Smooth muscle cell (in vitro differentiated cells): ENCODE data around the gene RIMKLA. TPM values are rescaled to one million over a fixed set of nuclear protein-coding genes. Genes with fewer than 3 reads are reported as not detected.

Source experiments
- DNase-seq: peaks from one replicate; lab custom pipeline; 2025; ENCODE audit not compliant: unreplicated experiment; lab: John Stamatoyannopoulos, UW
- H2AFZ ChIP-seq: fragments of 200-600 bp; sonication (generic); 2 replicates; pipeline ENCODE4 v1.6.0; 2016; ENCODE audit warnings: antibody characterized with exemption, low read depth, mild to moderate bottlenecking
- H3F3A ChIP-seq: fragments of 200-600 bp; sonication (generic); 2 replicates; pipeline ENCODE4 v1.6.0; 2017; ENCODE audit warnings: antibody characterized with exemption, low read depth
- H3K27ac ChIP-seq: fragments of 200-600 bp; sonication (generic); 2 replicates; pipeline ENCODE4 v1.5.1; 2016; ENCODE audit warnings: low read depth, mild to moderate bottlenecking
- H3K27me3 ChIP-seq: fragments of 200-600 bp; sonication (generic); 2 replicates; pipeline ENCODE4 v1.6.1; 2016; ENCODE audit warnings: low read depth, mild to moderate bottlenecking
- H3K36me3 ChIP-seq: fragments of 200-600 bp; sonication (generic); 2 replicates; pipeline ENCODE4 v1.5.1; 2016; ENCODE audit warnings: low read depth
- H3K4me1 ChIP-seq: fragments of 200-600 bp; sonication (generic); 2 replicates; pipeline ENCODE4 v1.5.1; 2016; ENCODE audit warnings: low read depth
- H3K4me2 ChIP-seq: fragments of 200-600 bp; sonication (generic); 2 replicates; pipeline ENCODE4 v1.6.0; 2016; ENCODE audit warnings: mild to moderate bottlenecking
- H3K4me3 ChIP-seq: fragments of 200-600 bp; sonication (generic); 2 replicates; pipeline ENCODE4 v1.5.1; 2016; ENCODE audit warnings: mild to moderate bottlenecking
- H3K79me2 ChIP-seq: fragments of 200-600 bp; sonication (generic); 2 replicates; pipeline ENCODE4 v1.6.0; 2016; ENCODE audit warnings: low read depth, mild to moderate bottlenecking
- H3K9ac ChIP-seq: fragments of 200-600 bp; sonication (generic); 2 replicates; pipeline ENCODE4 v1.6.0; 2016; ENCODE audit warnings: low read depth
- H3K9me3 ChIP-seq: fragments of 200-600 bp; sonication (generic); replicated peaks from 2 replicates; pipeline ENCODE4 v1.5.1; 2016; ENCODE audit warnings: low read depth
- H4K20me1 ChIP-seq: fragments of 200-600 bp; sonication (generic); 2 replicates; pipeline ENCODE4 v1.6.0; 2016; ENCODE audit warnings: low read depth
- CTCF ChIP-seq: fragments of 200-600 bp; sonication (generic); IDR thresholded peaks from 2 replicates; pipeline ENCODE4 v1.5.1; 2017; ENCODE audit warnings: borderline replicate concordance, mild to moderate bottlenecking, antibody characterized with exemption; ENCODE audit not compliant: insufficient read depth, poor library complexity, severe bottlenecking
- WGBS: methylation state at CpG from one replicate; pipeline ENCODE4 v1.1.7; 2016; ENCODE audit warnings: low lambda C conversion rate; 5-methylcytosine and 5-hydroxymethylcytosine counted together
- polyA plus RNA-seq: library from polyadenylated mRNA; unstranded; fragments of >200 nt; fragmentation: Nextera tagmentation; extraction: Ambion mirVana; gene quantifications from 2 replicates; pipeline ENCODE4 v1.2.1, GENCODE V29; 2016
- total RNA-seq: library from RNA; depleted of rRNA; stranded (reverse); fragments of >200 nt; gene quantifications from 2 replicates; pipeline ENCODE4 v1.2.3, GENCODE V29; 2014

RIMKLA gene
- total and polyA plus RNA-seq, 2 experiments from 2014 or later: 0.04 to 0.25 TPM

DNA sequence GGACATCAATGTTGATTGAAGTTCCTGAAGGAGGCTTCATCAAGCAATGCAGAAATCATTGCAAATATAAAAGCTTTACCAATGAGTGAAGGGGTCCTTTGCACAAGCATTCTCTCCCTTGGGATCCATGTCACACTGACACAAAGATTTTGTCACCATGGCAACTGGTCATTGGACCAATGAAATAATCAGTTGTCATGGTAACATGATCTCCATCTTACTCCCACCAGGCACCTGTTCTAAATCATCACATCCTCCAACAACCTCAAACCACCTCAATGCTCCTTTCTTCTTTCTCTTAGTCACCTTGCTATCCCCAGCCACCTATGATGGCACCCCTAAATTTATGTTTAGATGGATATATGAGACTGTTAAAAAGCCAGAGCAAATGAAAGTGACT is 32.1 kb upstream of the RIMKLA start:
- no peak overlapping the region for H3K4me2 ChIP-seq
- no peaks in the 10 kb centered on the region for H4K20me1 ChIP-seq
- H3K9ac ChIP-seq: no peak overlapping the region
- H3K4me3 ChIP-seq: no peak overlapping the region
- H3K4me1 ChIP-seq: no peaks in the 10 kb centered on the region
- H3K36me3 ChIP-seq: no peaks in the 10 kb centered on the region
- H2AFZ ChIP-seq: no peak overlapping the region
- H3K27me3 ChIP-seq: peaks cover 7% of the 10 kb centered on the region
- no peaks in the 10 kb centered on the region for H3K79me2 ChIP-seq
- no peak overlapping the region for H3K27ac ChIP-seq
- TF ChIP-seq CTCF: no peak
- H3F3A ChIP-seq: no peaks in the 10 kb centered on the region
- no peak for DNase-seq
- no peaks in the 10 kb centered on the region for H3K9me3 ChIP-seq

DNA sequence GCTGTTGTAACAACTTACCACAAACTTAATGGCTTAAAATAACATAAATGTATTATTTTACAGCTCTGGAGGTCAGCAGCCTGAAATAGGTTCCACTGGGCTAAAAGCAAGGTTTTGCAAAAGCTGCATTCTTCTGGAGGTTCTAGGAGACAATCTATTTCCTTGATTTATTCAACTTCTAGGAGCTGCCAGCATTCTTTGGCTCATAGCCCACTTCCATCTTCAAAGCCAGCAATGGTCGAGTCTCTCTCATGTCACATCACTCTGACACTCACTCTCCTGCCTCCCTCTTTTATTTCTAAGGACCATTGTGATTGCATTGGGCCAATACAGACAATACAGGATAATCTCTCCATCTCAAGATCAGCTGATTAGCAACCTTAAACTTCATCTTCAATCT is 30.5 kb upstream of the RIMKLA start:
- Histone ChIP-seq H3F3A (no peaks in the 10 kb centered on the region), H2AFZ (no peak overlapping the region), H3K36me3 (no peaks in the 10 kb centered on the region), H4K20me1 (no peaks in the 10 kb centered on the region), H3K9ac (no peak overlapping the region), H3K27ac (no peak overlapping the region), H3K9me3 (no peaks in the 10 kb centered on the region), H3K4me3 (no peak overlapping the region), H3K4me1 (no peaks in the 10 kb centered on the region), H3K79me2 (no peaks in the 10 kb centered on the region), H3K27me3 (peaks cover 7% of the 10 kb centered on the region), H3K4me2 (no peak overlapping the region)
- no peak for DNase-seq
- 60% methylated on average over 1 of the region's 1 CpG for WGBS
- TF ChIP-seq CTCF: no peak

- no peak for TF ChIP-seq CTCF
- no peak overlapping the region for H3K27ac ChIP-seq
- H3K4me1 ChIP-seq: no peaks in the 10 kb centered on the region
- 93% methylated on average over 3 of the region's 3 CpGs for WGBS
- no peaks in the 10 kb centered on the region for H3F3A ChIP-seq
- no peak for DNase-seq
- no peak overlapping the region for H3K4me3 ChIP-seq
- H3K79me2 ChIP-seq: no peaks in the 10 kb centered on the region
- H2AFZ ChIP-seq: no peak overlapping the region
- H3K9ac ChIP-seq: no peak overlapping the region
- no peaks in the 10 kb centered on the region for H4K20me1 ChIP-seq
- no peaks in the 10 kb centered on the region for H3K27me3 ChIP-seq
- H3K9me3 ChIP-seq: no peaks in the 10 kb centered on the region
- no peak overlapping the region for H3K4me2 ChIP-seq
- no peaks in the 10 kb centered on the region for H3K36me3 ChIP-seq
Measured at GRCh38 chr1:42358791-42359190, 21.8 kb upstream of the RIMKLA start.

GRCh38 chr1:42359466-42359865 is 21.1 kb upstream of the RIMKLA start:
- H3K79me2 ChIP-seq: no peaks in the 10 kb centered on the region
- no peak for TF ChIP-seq CTCF
- 62% methylated on average over 1 of the region's 1 CpG for WGBS
- no peaks in the 10 kb centered on the region for H3K27me3 ChIP-seq
- H3K9ac ChIP-seq: no peak overlapping the region
- no peaks in the 10 kb centered on the region for H3K4me1 ChIP-seq
- H3K4me3 ChIP-seq: no peak overlapping the region
- H3K27ac ChIP-seq: no peak overlapping the region
- no peak overlapping the region for H3K4me2 ChIP-seq
- H2AFZ ChIP-seq: no peak overlapping the region
- no peaks in the 10 kb centered on the region for H3K36me3 ChIP-seq
- H3F3A ChIP-seq: no peaks in the 10 kb centered on the region
- H3K9me3 ChIP-seq: no peaks in the 10 kb centered on the region
- H4K20me1 ChIP-seq: no peaks in the 10 kb centered on the region
- DNase-seq: no peak
